ENCODE measurements around the gene AHCYL2.

The AHCYL2 gene

DNA sequence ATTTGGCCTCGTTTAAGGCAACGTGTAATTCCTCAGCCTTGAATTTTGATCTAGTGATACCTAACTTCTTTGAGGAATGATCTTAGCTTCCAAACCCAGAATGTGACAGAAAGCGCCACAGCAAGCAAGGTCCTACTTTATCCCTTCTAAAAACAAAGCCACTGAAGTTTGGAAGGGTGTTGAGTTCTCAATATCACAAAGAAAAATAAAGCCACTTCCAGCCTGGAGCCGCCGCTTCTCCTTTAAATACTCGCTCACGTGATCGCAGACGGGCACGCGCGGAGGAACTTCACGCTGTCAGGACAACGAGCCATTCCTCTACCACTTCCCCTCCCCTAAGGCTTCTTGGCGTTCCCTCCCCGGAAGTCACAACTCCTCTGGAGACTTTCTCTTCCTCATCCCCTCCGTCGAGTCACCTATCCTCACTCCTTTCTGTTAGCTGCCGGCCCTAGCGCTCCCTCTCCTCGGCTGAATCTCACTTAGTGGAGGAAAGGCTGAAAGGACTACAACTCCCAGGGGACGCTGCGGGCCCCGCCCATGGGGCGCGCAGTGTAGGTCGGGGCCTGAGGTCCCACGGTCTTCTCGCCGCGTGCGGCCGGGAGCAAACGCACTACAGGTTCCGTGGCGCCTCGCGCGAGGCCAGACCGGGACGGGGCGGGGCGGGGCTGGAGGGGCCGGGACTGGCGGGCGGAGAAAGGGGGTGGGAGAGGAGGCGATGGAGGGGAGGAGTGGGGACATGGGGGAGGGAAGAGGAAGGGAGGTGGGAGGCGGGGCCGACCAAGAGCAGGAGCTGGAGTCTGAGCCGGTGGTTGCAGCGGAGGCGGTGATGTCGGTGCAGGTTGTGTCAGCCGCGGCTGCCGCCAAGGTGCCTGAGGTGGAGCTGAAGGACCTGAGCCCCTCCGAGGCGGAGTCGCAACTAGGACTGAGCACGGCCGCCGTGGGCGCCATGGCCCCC is at the start of gene AHCYL2:
AHCYL2 (plus strand) TSS at position 780 of the 955 bp plus-strand sequence.
- in situ Hi-C loops (cut with HindIII; ENCODE audit: low sequenced_read_pairs): no loop called here
- H3K4me3 ChIP-seq (ENCODE audit: low read depth, low read length): peak within 1 kb of the TSS; percentile 72
- peak; percentile 99 for DNase-seq (ENCODE audit: low read depth, low spot score)
- TF ChIP-seq, protein P1, sequence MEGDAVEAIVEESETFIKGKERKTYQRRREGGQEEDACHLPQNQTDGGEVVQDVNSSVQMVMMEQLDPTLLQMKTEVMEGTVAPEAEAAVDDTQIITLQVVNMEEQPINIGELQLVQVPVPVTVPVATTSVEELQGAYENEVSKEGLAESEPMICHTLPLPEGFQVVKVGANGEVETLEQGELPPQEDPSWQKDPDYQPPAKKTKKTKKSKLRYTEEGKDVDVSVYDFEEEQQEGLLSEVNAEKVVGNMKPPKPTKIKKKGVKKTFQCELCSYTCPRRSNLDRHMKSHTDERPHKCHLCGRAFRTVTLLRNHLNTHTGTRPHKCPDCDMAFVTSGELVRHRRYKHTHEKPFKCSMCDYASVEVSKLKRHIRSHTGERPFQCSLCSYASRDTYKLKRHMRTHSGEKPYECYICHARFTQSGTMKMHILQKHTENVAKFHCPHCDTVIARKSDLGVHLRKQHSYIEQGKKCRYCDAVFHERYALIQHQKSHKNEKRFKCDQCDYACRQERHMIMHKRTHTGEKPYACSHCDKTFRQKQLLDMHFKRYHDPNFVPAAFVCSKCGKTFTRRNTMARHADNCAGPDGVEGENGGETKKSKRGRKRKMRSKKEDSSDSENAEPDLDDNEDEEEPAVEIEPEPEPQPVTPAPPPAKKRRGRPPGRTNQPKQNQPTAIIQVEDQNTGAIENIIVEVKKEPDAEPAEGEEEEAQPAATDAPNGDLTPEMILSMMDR (IDR thresholded peaks at IDR 0.05; ENCODE audit: low read depth, low read length): no peak

DNA sequence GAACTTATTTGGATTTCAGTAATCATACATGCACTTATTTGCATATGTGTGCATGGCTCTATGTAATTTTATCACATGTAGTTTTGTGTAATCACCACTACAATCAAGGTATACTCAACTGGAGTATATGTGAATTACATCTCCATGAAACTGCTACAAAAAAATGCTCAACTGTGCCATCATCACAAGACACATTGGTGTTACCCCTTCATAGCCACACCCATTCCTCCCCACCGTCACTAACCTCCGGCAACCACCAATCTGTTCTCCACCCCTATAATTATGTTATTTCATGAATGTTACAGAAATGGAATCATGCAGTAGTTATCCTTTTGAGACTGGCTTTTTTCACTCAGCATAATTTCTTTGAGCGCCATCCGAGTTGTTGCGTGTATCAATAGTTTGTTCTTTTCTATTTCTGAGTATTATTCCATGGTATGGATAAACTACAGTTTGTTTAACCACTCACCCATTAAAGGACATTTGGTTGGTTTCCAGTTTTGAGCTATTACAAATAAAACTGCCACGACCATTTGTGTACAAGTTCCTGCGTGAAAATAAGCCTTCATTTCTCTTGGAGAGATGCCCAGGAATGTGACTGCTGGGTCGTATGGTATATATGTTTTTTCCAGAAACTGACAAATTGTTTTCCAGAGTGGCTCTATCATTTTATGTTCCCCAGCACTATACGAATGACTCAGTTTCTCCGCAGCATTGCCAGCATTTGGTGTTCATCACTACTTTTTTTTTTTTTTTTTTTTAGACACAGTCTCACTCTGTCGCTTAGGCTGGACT is 47.7 kb upstream of the AHCYL2 start:
- no peak overlapping the region for H3K4me3 ChIP-seq (ENCODE audit: low read depth, low read length)
- in situ Hi-C loops (cut with HindIII; ENCODE audit: low sequenced_read_pairs): no loop called here
- no peak for DNase-seq (ENCODE audit: low read depth, low spot score)
- TF ChIP-seq, protein P1 (IDR thresholded peaks at IDR 0.05; ENCODE audit: low read depth, low read length): no peak

DNA sequence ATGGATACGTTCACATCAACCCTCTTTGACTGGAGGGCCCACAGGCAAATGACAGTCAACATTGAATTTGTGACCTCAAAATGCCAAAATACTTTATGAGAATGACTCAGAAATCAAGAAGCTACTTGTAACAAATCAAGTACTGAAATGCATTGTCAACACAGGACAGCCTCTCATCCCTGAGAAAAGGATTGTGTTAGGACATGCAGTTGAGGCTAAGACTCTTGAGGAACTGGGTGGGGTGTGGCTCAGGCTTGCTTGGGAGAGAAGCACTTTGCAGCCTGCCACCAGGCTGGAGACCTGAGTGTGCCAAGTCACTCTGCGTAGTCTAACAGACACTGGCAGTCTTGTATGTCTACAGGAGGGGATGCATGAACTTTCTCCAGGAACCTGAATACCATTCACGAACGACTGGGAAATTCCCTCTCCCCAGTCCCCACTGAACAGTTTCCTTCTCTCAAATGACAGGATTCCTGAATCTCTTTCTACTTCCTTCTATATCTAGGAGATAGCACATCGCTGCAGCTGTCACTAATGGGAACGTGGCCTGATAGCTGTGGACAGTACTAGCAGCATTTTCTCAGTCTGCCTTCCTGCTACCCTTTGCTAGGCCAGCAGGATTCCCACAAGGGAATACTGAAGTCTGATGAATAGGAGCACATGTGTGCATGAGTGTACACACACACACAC is 39.7 kb upstream of the AHCYL2 start:
- DNase-seq (ENCODE audit: low read depth, low spot score): no peak
- in situ Hi-C loops (cut with HindIII; ENCODE audit: low sequenced_read_pairs): no loop called here
- H3K4me3 ChIP-seq (ENCODE audit: low read depth, low read length): no peak overlapping the region
- TF ChIP-seq, protein P1 (IDR thresholded peaks at IDR 0.05; ENCODE audit: low read depth, low read length): no peak

DNA sequence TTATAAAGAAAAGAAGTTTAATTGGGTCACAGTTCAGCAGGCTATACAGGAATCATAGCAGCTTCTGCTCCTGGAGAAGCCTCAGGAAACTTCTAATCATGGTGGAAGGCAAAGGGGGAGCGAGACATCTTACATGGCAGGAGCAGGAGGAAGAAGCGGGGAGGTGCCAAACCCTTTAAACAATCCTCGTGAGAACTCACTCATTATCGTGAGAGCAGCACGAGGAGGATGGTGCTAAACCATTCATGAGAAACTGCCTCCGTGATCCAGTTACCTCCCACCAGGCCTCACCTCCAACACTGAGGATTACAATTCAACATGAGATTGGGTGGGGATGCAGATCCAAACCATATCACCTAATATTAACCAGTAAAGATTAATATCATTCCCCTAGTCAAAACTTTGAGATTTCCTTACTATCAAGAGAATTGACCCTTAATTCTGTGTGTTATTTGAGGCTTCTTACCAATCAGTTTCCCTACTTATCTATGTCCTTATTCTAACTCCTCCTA is 38.0 kb upstream of the AHCYL2 start:
- TF ChIP-seq, protein P1 (IDR thresholded peaks at IDR 0.05; ENCODE audit: low read depth, low read length): no peak
- in situ Hi-C loops (cut with HindIII; ENCODE audit: low sequenced_read_pairs): no loop called here
- H3K4me3 ChIP-seq (ENCODE audit: low read depth, low read length): no peak overlapping the region
- no peak for DNase-seq (ENCODE audit: low read depth, low spot score)

DNA sequence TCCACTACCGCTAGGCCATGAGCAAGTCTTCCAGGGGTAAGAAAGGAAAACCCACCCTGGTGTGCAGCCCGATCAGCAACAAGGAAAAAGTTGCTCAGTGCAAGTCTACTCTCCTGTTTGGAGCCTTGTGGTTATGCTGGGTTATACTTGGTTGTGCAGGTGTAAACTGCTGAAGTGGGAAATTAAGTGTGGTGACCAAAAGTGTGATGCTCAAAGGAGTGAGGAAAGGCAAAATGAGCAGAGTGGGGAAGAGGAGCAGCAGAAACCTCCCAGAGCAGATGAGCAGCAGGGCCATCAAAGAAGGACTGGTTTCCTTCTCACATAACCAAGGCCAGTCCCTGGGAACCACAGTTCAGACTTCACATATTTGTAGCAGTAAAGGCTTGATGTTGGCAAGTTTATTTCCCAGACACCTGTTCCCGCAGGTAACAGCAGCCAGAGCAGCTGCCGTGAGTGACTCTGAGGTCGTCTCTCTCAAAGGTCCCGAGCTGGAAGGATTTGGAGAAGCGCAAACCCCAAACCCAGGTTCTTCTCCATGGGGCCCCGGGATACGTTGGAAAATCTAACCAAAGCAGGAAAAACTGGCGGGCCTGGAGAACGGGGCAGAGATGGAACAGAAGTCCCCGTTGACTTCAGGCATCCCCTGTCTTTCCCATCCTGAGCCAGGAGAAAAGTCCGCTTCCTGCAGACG is 37.0 kb upstream of the AHCYL2 start:
- peak overlapping the region; percentile 60 for H3K4me3 ChIP-seq (ENCODE audit: low read depth, low read length)
- DNase-seq (ENCODE audit: low read depth, low spot score): no peak
- TF ChIP-seq, protein P1 (IDR thresholded peaks at IDR 0.05; ENCODE audit: low read depth, low read length): no peak
- in situ Hi-C loops (cut with HindIII; ENCODE audit: low sequenced_read_pairs): no loop called here
